Nephron (organoid): ENCODE data around the gene RRP36.
A peak's percentile ranks its signal among the peaks of the same experiment; 100 is the strongest.

ENCODE experiments used
- H3K27ac Mint-ChIP-seq, 3 experiments: 2 replicates each; pipeline ENCODE4 v1.8.0; 2020; ENCODE audit warnings: mixed read lengths in 3 of 3, mild to moderate bottlenecking in 2 of 3, moderate library complexity in 1 of 3
- H3K27me3 Mint-ChIP-seq: 2 replicates; pipeline ENCODE4 v1.8.0; 2021; ENCODE audit warnings: low read depth, mild to moderate bottlenecking, moderate library complexity, mixed read lengths
- H3K36me3 Mint-ChIP-seq: 2 replicates; pipeline ENCODE4 v1.8.0; 2020; ENCODE audit warnings: low read depth, mixed read lengths
- H3K4me1 Mint-ChIP-seq: 2 replicates; pipeline ENCODE4 v1.8.0; 2020; ENCODE audit warnings: mixed read lengths
- H3K4me3 Mint-ChIP-seq, 3 experiments: 2 replicates each; pipeline ENCODE4 v1.8.0; 2020; ENCODE audit warnings: mild to moderate bottlenecking in 3 of 3, mixed read lengths in 3 of 3, moderate library complexity in 2 of 3
- H3K9me3 Mint-ChIP-seq: 2 replicates; pipeline ENCODE4 v1.8.0; 2020; ENCODE audit warnings: mixed read lengths
- CTCF ChIP-seq, 3 experiments: fragments of 200-600 bp; sonication (generic); IDR thresholded peaks; one replicate each; pipeline ENCODE4 v1.5.0; 2021; ENCODE audit warnings: antibody characterized with exemption in 3 of 3; ENCODE audit not compliant: unreplicated experiment in 3 of 3

Gene RRP36

DNA sequence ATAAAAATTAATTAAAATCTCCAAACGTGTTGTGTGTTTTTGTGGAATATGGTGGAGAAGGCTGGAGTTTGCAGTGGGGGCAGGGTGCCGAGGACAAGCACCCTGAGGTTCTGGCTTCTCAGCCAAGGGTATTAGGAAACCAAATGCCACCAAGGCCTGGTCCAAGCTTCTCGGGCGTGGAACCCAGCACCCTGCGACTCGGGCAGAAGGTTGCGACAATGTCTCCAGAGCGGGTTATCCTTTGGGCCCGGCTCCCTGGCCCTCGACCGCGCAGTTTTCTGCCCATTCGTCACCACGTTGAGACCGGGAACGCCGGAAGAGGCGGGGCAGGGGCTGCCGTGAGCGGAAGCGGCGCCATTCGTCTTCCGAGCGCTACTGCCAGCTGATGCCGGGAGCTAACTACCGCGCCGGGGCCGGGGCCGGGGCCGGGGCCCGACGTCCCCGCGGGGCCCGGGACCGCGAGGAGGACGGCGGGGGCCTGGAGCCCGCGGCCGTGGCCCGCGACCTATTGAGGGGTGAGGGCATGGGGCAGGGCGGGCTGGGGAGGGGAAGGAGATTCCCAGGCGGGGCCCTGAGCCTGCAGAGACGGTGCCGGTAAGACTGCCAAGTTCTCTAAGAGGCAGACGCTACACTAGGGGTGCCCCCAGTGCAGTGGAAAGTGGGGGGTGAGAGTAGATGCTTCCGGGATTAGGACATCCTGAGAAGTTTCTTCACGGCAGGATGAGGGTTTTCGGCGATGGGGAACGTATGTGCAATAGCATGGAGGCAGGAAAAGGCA, at the start of gene RRP36:
Gene RRP36, plus strand, starts transcription at position 354 of the 778 bp plus-strand sequence. Its CDS starts 32 bp downstream, at position 386.
- no peaks in the 10 kb centered on the region for H3K9me3 Mint-ChIP-seq
- H3K27me3 Mint-ChIP-seq = peaks cover 3% of the 10 kb centered on the region
- peaks cover 34% of the 10 kb centered on the region for H3K4me1 Mint-ChIP-seq
- H3K36me3 Mint-ChIP-seq = peaks cover 52% of the 10 kb centered on the region
- TF ChIP-seq CTCF (IDR thresholded peaks at IDR 0.05; ENCODE audit: unreplicated experiment in 3 of 3) = no peak
- peak within 1 kb of the TSS; percentile 93 to 99 (median 96) for H3K27ac Mint-ChIP-seq
- H3K4me3 Mint-ChIP-seq = peak within 1 kb of the TSS; percentile 97 to 100 (median 98)

GRCh38 chr6:42971746-42972327, 49.6 kb upstream of the RRP36 start:
- Mint-ChIP-seq H3K36me3 (peaks cover 15% of the 10 kb centered on the region), H3K27ac (no peak overlapping the region), H3K4me1 (peaks cover 3% of the 10 kb centered on the region), H3K9me3 (no peaks in the 10 kb centered on the region), H3K4me3 (no peak overlapping the region), H3K27me3 (no peaks in the 10 kb centered on the region)
- no peak for TF ChIP-seq CTCF (IDR thresholded peaks at IDR 0.05; ENCODE audit: unreplicated experiment in 3 of 3)

GRCh38 chr6:42973926-42974325, 47.5 kb upstream of the RRP36 start:
- TF ChIP-seq CTCF (IDR thresholded peaks at IDR 0.05; ENCODE audit: unreplicated experiment in 3 of 3) = no peak
- Mint-ChIP-seq H3K36me3 (peaks cover 17% of the 10 kb centered on the region), H3K27ac (no peak overlapping the region), H3K4me3 (no peak overlapping the region), H3K9me3 (no peaks in the 10 kb centered on the region), H3K4me1 (peaks cover 11% of the 10 kb centered on the region), H3K27me3 (no peaks in the 10 kb centered on the region)

GRCh38 chr6:42974919-42975505, 46.4 kb upstream of the RRP36 start:
- Mint-ChIP-seq H3K4me1 (peaks cover 21% of the 10 kb centered on the region), H3K27me3 (no peaks in the 10 kb centered on the region), H3K27ac (no peak overlapping the region), H3K36me3 (peaks cover 17% of the 10 kb centered on the region), H3K4me3 (no peak overlapping the region), H3K9me3 (no peaks in the 10 kb centered on the region)
- TF ChIP-seq CTCF (IDR thresholded peaks at IDR 0.05; ENCODE audit: unreplicated experiment in 3 of 3) = no peak

DNA sequence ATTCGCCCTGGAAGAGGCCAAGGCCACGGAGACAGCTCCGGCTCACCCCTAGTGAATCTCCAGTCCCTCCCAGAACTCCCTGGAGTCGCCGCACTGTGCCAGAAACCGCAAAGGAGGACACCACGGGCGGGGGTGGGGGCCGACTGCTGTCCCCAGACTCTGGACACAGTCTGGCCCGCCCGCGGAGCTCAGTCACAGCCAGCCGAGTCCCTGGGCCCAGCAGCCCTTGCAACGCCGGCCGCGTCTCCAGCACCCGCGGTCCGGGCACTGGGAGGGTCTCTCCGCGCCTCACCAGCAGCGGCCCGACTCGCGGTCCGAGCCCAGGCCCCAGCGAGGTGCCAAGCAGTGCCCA, 43.0 kb upstream of the RRP36 start:
- H3K36me3 Mint-ChIP-seq = peaks cover 9% of the 10 kb centered on the region
- TF ChIP-seq CTCF (IDR thresholded peaks at IDR 0.05; ENCODE audit: unreplicated experiment in 3 of 3) = no peak

More for the DNA sequence above, 43.0 kb upstream of the RRP36 start:
- Mint-ChIP-seq H3K4me3 (peak overlapping the region; percentile 83 to 91 (median 84)), H3K27ac (peak overlapping the region; percentile 51 to 64 (median 59)), H3K4me1 (peaks cover 21% of the 10 kb centered on the region), H3K27me3 (no peaks in the 10 kb centered on the region), H3K9me3 (no peaks in the 10 kb centered on the region)
